WERI-Rb-1 (cell line): ENCODE data around the gene USP6.
"Not testable (repeated sequence)": the region's sequence is repeated elsewhere in the genome, so short reads cannot be mapped to it uniquely, and the experiment has no call there.

ENCODE experiments used
- DNase-seq: peaks from one replicate; pipeline ENCODE4 v3.0.0-alpha.2; 2020
- H3K27ac ChIP-seq: fragments of 250-450 bp; sonication (Bioruptor Pico); 2 replicates; pipeline ENCODE4 v1.5.1; 2020; ENCODE audit warnings: mild to moderate bottlenecking, moderate library complexity
- H3K27me3 ChIP-seq: fragments of 250-450 bp; sonication (Bioruptor Pico); 2 replicates; pipeline ENCODE4 v1.5.1; 2021; ENCODE audit warnings: mild to moderate bottlenecking, low read depth, moderate library complexity; ENCODE audit not compliant: insufficient read depth, severe bottlenecking
- H3K36me3 ChIP-seq: fragments of 250-450 bp; sonication (Bioruptor Pico); 2 replicates; pipeline ENCODE4 v1.5.1; 2020; ENCODE audit warnings: mild to moderate bottlenecking, moderate library complexity
- H3K4me3 ChIP-seq: 2 replicates; pipeline ENCODE4 v1.5.1; 2011; ENCODE audit warnings: low read depth, mild to moderate bottlenecking, control low read depth, low read length
- H3K9me3 ChIP-seq: fragments of 250-450 bp; sonication (Bioruptor Pico); 2 replicates; pipeline ENCODE4 v1.5.1; 2021; ENCODE audit warnings: mild to moderate bottlenecking, moderate library complexity; ENCODE audit not compliant: severe bottlenecking
- CTCF ChIP-seq: IDR thresholded peaks from 2 replicates; pipeline ENCODE4 v1.5.1; 2011; ENCODE audit warnings: low read depth, mild to moderate bottlenecking, control low read depth, inconsistent platforms, low read length

The USP6 gene

GRCh38 chr17:5115673-5116651 lies at the start of gene USP6:
USP6 (plus strand) TSS chr17:5116032; CDS start chr17:5130368, 14,336 bp downstream.
- Histone ChIP-seq H3K27me3 (no peaks in the 10 kb centered on the region), H3K27ac (no peak within 1 kb of the TSS), H3K36me3 (peaks cover 9% of the 10 kb centered on the region), H3K4me3 (no peak within 1 kb of the TSS), H3K9me3 (peaks cover 5% of the 10 kb centered on the region)
- no peak for DNase-seq
- no peak for TF ChIP-seq CTCF

- no peak for DNase-seq
- no peak for TF ChIP-seq CTCF
- Histone ChIP-seq H3K27me3 (no peaks in the 10 kb centered on the region), H3K4me3 (no peak overlapping the region), H3K27ac (no peak overlapping the region), H3K9me3 (no peaks in the 10 kb centered on the region), H3K36me3 (no peaks in the 10 kb centered on the region)
Measured at GRCh38 chr17:5068236-5068635, 47.6 kb upstream of the USP6 start.

- TF ChIP-seq CTCF = no peak
- Histone ChIP-seq H3K4me3 (no peak overlapping the region), H3K27me3 (no peaks in the 10 kb centered on the region), H3K36me3 (no peaks in the 10 kb centered on the region), H3K27ac (no peak overlapping the region), H3K9me3 (no peaks in the 10 kb centered on the region)
- DNase-seq = no peak
Measured at GRCh38 chr17:5069724-5070123, 46.1 kb upstream of the USP6 start.

- H3K9me3 ChIP-seq, H3K36me3 ChIP-seq, H3K4me3 ChIP-seq, H3K27me3 ChIP-seq, DNase-seq: not testable (repeated sequence)
- peak overlapping the region; percentile 65 for H3K27ac ChIP-seq
Measured at GRCh38 chr17:5075472-5075871, 40.4 kb upstream of the USP6 start.

- H3K9me3 ChIP-seq, H3K27me3 ChIP-seq, H3K36me3 ChIP-seq, DNase-seq: not testable (repeated sequence)
- Histone ChIP-seq H3K27ac (peak overlapping the region; percentile 92), H3K4me3 (peak overlapping the region; percentile 83)
Measured at GRCh38 chr17:5077275-5077674, 38.6 kb upstream of the USP6 start.

DNA sequence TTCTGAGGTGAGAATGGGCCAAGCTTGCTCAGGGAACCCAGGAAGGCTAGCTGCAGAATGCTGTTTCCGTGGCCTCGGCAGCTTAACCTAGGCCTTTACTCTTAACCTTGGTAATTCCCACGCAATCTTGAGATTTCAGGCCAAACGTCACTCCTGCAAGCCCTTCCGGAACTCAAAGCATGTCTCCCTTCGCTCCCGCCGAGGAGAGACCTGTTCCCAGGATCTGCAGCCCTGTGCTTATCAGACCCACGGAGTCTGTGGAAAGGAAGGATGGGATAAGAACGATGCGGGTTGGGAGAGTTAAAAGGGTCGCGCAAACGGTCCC lies 38.1 kb upstream of the USP6 start:
- Histone ChIP-seq H3K27ac (peak overlapping the region; percentile 92), H3K4me3 (peak overlapping the region; percentile 83)

More for the DNA sequence above, 38.1 kb upstream of the USP6 start:
- Histone ChIP-seq H3K36me3 (peaks cover 3% of the 10 kb centered on the region), H3K27me3 (no peaks in the 10 kb centered on the region), H3K9me3 (peaks cover 5% of the 10 kb centered on the region)
- DNase-seq = no peak
- TF ChIP-seq CTCF = no peak
